A673 (cell line): Measurements from ENCODE around the gene MLANA. TPM values are rescaled to one million over a fixed set of nuclear protein-coding genes. Genes with fewer than 3 reads are reported as not detected.

ENCODE experiments used
- BruUV-seq: library from RNA; stranded (reverse); fragments of 400-500 nt; replicated peaks from 2 replicates; lab custom pipeline; 2021; lab: Mats Ljungman, UMichigan
- CTCF ChIA-PET: fragments of 300-600 bp; sonication (Branson Sonifier 250); formaldehyde crosslinking; loops from one replicate; lab custom pipeline; 2022; ENCODE audit warnings: antibody characterized with exemption; lab: Charles Lee
- POLR2A ChIA-PET: fragments of 300-600 bp; sonication (Branson Sonifier 250); formaldehyde crosslinking; loops from one replicate; lab custom pipeline; 2022; ENCODE audit warnings: antibody characterized with exemption; ENCODE audit not compliant: low non-redundant PET; lab: Charles Lee
- DNase-seq: peaks from one replicate; pipeline ENCODE4 v3.0.0-alpha.2; 2015; ENCODE audit warnings: low spot score
- H3K27ac ChIP-seq: fragments of 200-600 bp; sonication (generic); 2 replicates; pipeline ENCODE4 v1.5.1; 2016; ENCODE audit warnings: mixed run types, low read depth, mild to moderate bottlenecking, mixed read lengths, antibody characterized with exemption, low read length; ENCODE audit not compliant: poor library complexity, severe bottlenecking
- H3K27me3 ChIP-seq: fragments of 200-600 bp; sonication (generic); replicated peaks from 2 replicates; pipeline ENCODE4 v1.6.1; 2017; ENCODE audit warnings: mixed run types, low read depth, mild to moderate bottlenecking, mixed read lengths, antibody characterized with exemption, low read length; ENCODE audit not compliant: insufficient read depth, poor library complexity
- H3K36me3 ChIP-seq: fragments of 200-600 bp; sonication (generic); 2 replicates; pipeline ENCODE4 v1.6.1; 2016; ENCODE audit warnings: mixed run types, mild to moderate bottlenecking, mixed read lengths, antibody characterized with exemption, low read length; ENCODE audit not compliant: insufficient read depth, poor library complexity, severe bottlenecking
- H3K4me1 ChIP-seq: fragments of 200-600 bp; sonication (generic); 2 replicates; pipeline ENCODE4 v1.6.1; 2017; ENCODE audit warnings: mixed run types, mild to moderate bottlenecking, mixed read lengths, antibody characterized with exemption, low read length; ENCODE audit not compliant: insufficient read depth, poor library complexity, severe bottlenecking
- H3K4me3 ChIP-seq: fragments of 200-600 bp; sonication (generic); 2 replicates; pipeline ENCODE4 v1.5.1; 2016; ENCODE audit warnings: low read depth, mixed run types, mild to moderate bottlenecking, mixed read lengths, low read length; ENCODE audit not compliant: poor library complexity, severe bottlenecking
- H3K9me3 ChIP-seq: fragments of 200-600 bp; sonication (generic); 2 replicates; pipeline ENCODE4 v1.6.1; 2016; ENCODE audit warnings: mixed run types, low read depth, mild to moderate bottlenecking, mixed read lengths, antibody characterized with exemption, low read length; ENCODE audit not compliant: poor library complexity, severe bottlenecking
- CTCF ChIP-seq: fragments of 300-800, 200-600 bp; sonication (generic); conservative IDR thresholded peaks from 2 replicates; pipeline ENCODE4 v1.5.1; 2017; ENCODE audit warnings: low read depth, mild to moderate bottlenecking, antibody characterized with exemption, low read length, moderate library complexity, mixed read lengths
- EZH2 ChIP-seq: fragments of 200-600 bp; sonication (generic); IDR thresholded peaks from 2 replicates; pipeline ENCODE4 v1.6.1; 2017; ENCODE audit warnings: borderline replicate concordance, low read depth, mild to moderate bottlenecking, mixed read lengths, antibody characterized with exemption, low read length; ENCODE audit not compliant: poor library complexity, severe bottlenecking
- intact Hi-C: fragments of 100-400 bp; cut with micrococcal nuclease; formaldehyde crosslinking; loops from one replicate; pipeline ENCODE4 v1.10.0; 2022; ENCODE audit not compliant: unreplicated experiment
- total RNA-seq: library from RNA; stranded (reverse); gene quantifications from 2 replicates; pipeline ENCODE4 v1.2.3, GENCODE V29; 2021

The MLANA gene
- total RNA-seq, 1 experiment from 2014 or later: not detected

GRCh38 chr9:5884191-5884590, 6.5 kb upstream of the MLANA start:
- Histone ChIP-seq H3K27me3 (peaks cover 8% of the 10 kb centered on the region), H3K9me3 (no peaks in the 10 kb centered on the region), H3K4me3 (no peak overlapping the region), H3K27ac (no peak overlapping the region), H3K36me3 (no peaks in the 10 kb centered on the region), H3K4me1 (no peaks in the 10 kb centered on the region)
- POLR2A ChIA-PET: no interaction called here
- DNase-seq: no peak
- CTCF ChIA-PET: no interaction called here
- intact Hi-C loops: no loop called here
- BruUV-seq: no TSS peak
- TF ChIP-seq EZH2: no peak
- no peak for TF ChIP-seq CTCF

- no peaks in the 10 kb centered on the region for H3K4me1 ChIP-seq
- DNase-seq: peak; percentile 80
- H3K4me3 ChIP-seq: no peak overlapping the region
- TF ChIP-seq EZH2: no peak
- TF ChIP-seq CTCF: peak; percentile 96
- H3K36me3 ChIP-seq: no peaks in the 10 kb centered on the region
- intact Hi-C loops: loop anchor here (1.0 kb wide), 1 partner anchor 168 kb away; no protein-coding TSS in a partner anchor
- ChIA-PET POLR2A (no interaction called here), CTCF (interaction anchor here (0.5 to 1.9 kb wide), 4 partner anchors 167 to 465 kb away, joined by 3 to 16 read pairs (median 4); no protein-coding TSS in a partner anchor)
- no peaks in the 10 kb centered on the region for H3K9me3 ChIP-seq
- peaks cover 21% of the 10 kb centered on the region for H3K27me3 ChIP-seq
- H3K27ac ChIP-seq: no peak overlapping the region
- BruUV-seq: no TSS peak
These were observed 4.4 kb upstream of the MLANA start for GRCh38 chr9:5886114-5886939.

- peaks cover 27% of the 10 kb centered on the region for H3K27me3 ChIP-seq
- no peaks in the 10 kb centered on the region for H3K4me1 ChIP-seq
- ChIA-PET POLR2A (no interaction called here), CTCF (no interaction called here)
- DNase-seq: peak; percentile 30
- no peak overlapping the region for H3K27ac ChIP-seq
- no peaks in the 10 kb centered on the region for H3K9me3 ChIP-seq
- intact Hi-C loops: no loop called here
- no peak for TF ChIP-seq CTCF
- no peak for TF ChIP-seq EZH2
- no TSS peak for BruUV-seq
- no peaks in the 10 kb centered on the region for H3K36me3 ChIP-seq
- H3K4me3 ChIP-seq: no peak overlapping the region
These were observed 1.9 kb downstream of the MLANA start for GRCh38 chr9:5892456-5893133.
